AG09309 (cell line): Measurements from ENCODE around the gene SLC2A8.

Source experiments
- DNase-seq: peaks from one replicate; pipeline ENCODE4 v3.0.0-alpha.2; 2010; ENCODE audit warnings: low read depth
- H3K4me3 ChIP-seq: 2 replicates; pipeline ENCODE4 v1.5.1; 2011; ENCODE audit warnings: mild to moderate bottlenecking, low read depth, low read length, moderate library complexity; ENCODE audit not compliant: control insufficient read depth
- TF ChIP-seq, protein P1 (sequence below): IDR thresholded peaks from 2 replicates; pipeline ENCODE4 v1.5.1; 2011; ENCODE audit warnings: mild to moderate bottlenecking, low read depth, low read length, inconsistent platforms; ENCODE audit not compliant: insufficient read depth, control insufficient read depth; ENCODE audit errors: missing control alignments

Gene SLC2A8

DNA sequence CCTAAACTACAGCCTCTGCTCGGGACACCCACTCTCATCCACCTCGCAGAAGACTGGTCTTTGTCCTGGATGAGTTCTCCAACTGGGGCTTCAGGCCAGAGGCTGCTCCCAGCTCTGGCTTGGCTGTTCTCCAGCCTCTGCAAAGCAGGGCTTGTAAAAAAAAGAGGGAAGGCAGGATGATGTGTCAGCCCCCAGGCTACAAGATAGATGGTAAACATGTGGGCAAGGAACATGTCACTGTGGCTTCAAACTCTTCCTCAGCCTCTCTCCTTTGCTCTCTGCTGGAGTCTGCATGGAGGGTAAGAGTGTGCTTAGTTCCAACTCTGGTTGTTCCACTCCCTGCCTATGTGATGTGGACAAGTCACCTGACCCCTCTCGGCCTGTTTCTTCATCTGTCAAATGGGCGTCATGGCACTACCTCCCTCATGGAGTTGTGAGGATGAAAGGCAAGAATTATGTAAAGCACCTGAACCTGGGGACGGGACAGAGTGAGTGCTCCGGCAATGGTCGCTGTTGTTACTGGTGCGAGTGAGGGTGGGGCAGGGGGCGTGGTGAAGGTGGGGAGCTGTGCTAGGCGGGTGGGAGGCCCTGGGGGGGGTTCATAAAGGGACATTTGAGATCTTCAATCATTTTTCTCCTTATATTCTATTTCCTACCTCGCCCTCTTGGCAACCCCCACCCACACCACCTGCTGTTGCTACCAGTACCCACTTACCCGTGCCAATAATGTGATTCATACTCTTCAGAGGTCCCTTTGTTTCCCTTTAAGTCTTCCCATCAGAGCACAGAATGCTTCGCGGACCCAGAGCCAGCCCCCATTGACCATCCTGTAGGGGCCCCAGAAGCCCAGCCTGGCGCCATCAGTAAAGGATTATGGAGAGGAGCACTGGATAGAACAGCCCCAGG is 20.4 kb downstream of the SLC2A8 start:
- TF ChIP-seq, protein P1, sequence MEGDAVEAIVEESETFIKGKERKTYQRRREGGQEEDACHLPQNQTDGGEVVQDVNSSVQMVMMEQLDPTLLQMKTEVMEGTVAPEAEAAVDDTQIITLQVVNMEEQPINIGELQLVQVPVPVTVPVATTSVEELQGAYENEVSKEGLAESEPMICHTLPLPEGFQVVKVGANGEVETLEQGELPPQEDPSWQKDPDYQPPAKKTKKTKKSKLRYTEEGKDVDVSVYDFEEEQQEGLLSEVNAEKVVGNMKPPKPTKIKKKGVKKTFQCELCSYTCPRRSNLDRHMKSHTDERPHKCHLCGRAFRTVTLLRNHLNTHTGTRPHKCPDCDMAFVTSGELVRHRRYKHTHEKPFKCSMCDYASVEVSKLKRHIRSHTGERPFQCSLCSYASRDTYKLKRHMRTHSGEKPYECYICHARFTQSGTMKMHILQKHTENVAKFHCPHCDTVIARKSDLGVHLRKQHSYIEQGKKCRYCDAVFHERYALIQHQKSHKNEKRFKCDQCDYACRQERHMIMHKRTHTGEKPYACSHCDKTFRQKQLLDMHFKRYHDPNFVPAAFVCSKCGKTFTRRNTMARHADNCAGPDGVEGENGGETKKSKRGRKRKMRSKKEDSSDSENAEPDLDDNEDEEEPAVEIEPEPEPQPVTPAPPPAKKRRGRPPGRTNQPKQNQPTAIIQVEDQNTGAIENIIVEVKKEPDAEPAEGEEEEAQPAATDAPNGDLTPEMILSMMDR, result no peak
- peak; percentile 57 for DNase-seq
- H3K4me3 ChIP-seq, result no peak overlapping the region

DNA sequence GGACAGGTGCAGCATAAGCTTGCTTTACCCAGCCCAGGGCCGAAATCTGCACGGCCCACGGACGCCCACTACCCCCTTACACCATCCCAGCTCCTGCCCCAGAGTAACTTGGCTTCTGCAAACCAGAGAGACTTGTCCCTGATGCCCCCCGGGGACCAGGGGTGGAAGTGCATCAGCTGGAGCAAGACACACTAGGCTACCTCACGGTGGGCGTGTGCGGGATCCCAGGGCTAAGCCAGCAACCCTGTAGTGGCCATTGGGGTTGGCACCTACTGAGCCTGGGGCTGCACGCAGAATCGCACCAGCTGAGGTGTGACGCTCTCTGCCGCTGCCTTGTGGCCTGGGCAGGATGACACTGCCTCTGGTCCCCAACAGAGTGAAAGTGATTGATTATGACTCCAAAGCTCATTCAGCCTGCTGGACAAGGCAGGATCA is 21.1 kb downstream of the SLC2A8 start:
- no peak overlapping the region for H3K4me3 ChIP-seq
- DNase-seq, result no peak
- TF ChIP-seq, protein P1, result no peak

DNA sequence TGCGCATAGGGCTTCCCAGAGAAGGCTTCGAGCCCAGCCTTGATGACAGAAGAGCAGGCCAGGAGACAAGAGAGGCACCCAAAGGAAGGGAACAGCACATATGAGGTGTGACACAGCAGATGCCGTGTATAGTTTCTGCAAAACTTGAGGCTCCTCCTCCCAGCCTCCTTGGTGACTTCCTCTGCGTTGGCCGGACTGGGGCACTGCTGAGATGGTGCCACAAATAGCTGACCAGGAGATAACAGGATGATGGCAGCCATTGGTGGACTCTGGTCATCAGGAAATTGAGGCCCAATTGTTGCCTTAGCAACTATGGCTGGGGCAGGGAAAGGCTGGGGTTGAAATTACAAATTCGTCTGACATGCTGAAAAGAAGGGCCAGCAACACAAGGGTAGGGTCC is 22.4 kb downstream of the SLC2A8 start:
- no peak overlapping the region for H3K4me3 ChIP-seq
- no peak for DNase-seq
- TF ChIP-seq, protein P1, result no peak

DNA sequence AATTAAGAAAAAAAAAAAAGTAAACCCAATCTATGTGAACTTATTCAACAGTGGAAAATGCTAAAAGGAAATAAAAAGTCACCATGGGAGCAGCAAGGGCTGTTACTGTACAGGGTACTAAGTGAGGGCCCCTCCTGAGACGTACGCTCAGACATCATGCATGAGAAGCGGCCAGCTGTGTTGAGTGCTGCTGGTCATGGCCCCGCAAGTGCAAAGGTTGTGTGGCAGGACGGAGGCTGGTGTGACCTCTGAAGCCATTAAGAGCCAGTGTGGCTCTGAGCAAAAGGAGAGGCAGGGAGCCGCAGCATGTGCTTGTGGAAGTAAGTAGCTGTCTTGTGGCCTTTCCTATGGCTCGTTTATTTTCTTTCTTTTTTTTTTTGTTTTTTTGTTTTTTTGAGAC is 24.1 kb downstream of the SLC2A8 start:
- DNase-seq, result no peak
- TF ChIP-seq, protein P1, result no peak
- no peak overlapping the region for H3K4me3 ChIP-seq

DNA sequence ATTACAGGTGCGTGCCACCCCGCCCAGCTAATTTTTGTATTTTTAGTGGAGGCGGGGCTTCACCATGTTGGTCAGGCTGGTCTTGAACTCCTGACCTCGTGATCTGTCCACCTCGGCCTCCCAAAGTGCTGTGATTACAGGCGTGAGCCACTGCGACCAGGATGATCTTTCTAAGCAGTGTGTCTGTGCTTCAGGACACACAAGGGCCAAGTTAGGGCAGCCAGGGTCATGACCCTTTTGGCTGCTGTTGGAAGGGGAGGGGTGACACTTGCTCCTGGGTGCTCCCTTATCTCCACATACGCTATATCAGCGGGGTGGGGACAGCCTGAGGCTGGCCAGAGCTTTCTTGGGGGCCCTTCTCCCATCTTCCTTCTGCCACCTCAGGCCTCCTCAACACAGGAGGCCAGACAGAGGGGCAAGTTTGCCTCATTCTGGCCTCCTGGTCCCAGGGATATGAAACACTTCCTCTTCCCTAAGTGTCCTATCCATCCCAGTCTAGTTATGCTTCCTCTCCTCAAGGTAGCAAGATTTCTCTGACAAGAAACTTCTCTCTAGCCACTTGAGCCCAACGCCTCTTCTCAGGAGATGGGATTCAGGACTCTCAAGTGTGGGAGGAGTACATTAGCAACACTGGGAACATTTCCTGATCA is 25.3 kb downstream of the SLC2A8 start:
- no peak for DNase-seq
- TF ChIP-seq, protein P1, result no peak
- no peak overlapping the region for H3K4me3 ChIP-seq

DNA sequence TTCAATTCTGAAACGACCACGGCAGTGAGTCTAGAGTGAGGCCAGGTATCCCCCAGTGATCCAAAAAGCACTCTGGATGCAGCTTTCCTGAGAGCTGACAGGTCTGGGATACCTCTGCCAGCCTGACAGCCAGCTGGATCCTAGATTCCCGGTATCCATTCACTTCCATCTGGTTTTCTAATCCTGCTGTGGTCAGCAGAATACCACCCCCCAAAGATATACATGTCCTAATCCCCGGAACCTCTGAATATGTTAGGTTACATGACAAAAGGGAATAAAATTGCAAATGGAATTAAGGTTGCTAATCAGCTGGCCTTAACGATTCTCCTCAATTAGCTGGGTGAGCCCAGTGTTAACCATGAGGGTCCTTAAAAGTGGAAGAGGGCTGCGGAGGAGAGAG is 25.8 kb downstream of the SLC2A8 start:
- TF ChIP-seq, protein P1, result no peak
- no peak for DNase-seq

More for the DNA sequence above, 25.8 kb downstream of the SLC2A8 start:
- peak overlapping the region; percentile 96 for H3K4me3 ChIP-seq
